Heart right ventricle (tissue), 16 donors: ENCODE measurements around the gene SNRPN. TPM values are rescaled to one million over a fixed set of nuclear protein-coding genes. Genes with fewer than 3 reads are reported as not detected.
"Not testable (repeated sequence)": the region's sequence is repeated elsewhere in the genome, so short reads cannot be mapped to it uniquely, and the experiment has no call there.

Experiments
- ATAC-seq, 8 donors: fragments of 200-7000 bp; cut with Tn5 transposase; one replicate each; pipeline ENCODE4 v1.9.1; 2020; ENCODE audit warnings: mild to moderate bottlenecking in 8 of 8, moderate library complexity in 8 of 8, moderate number of reproducible peaks in 1 of 8
- DNase-seq, 2 donors: peaks; one replicate each; pipeline ENCODE4 v3.0.0-alpha.2; 2020
- H3K27ac ChIP-seq, 10 donors: fragments of 200-600 bp; sonication (generic) in 2 of 10; one replicate each; pipeline versions ENCODE4 v1.5.0 to v1.8.0; 2020 to 2022; ENCODE audit warnings: mild to moderate bottlenecking in 3 of 10
- H3K27me3 ChIP-seq, 7 donors: fragments of 200-600 bp; one replicate each; pipeline ENCODE4 v1.8.0; 2021 to 2022; ENCODE audit warnings: mild to moderate bottlenecking in 2 of 7
- H3K36me3 ChIP-seq, 9 donors: fragments of 200-600 bp; sonication (generic) in 1 of 9; one replicate each; pipeline versions ENCODE4 v1.5.0 to v1.8.0; 2020 to 2022; ENCODE audit warnings: mild to moderate bottlenecking in 2 of 9
- H3K4me1 ChIP-seq, 9 donors: fragments of 200-600 bp; sonication (generic) in 1 of 9; one replicate each; pipeline versions ENCODE4 v1.5.0 to v1.8.0; 2020 to 2022; ENCODE audit warnings: mild to moderate bottlenecking in 4 of 9
- H3K4me3 ChIP-seq, 10 donors: fragments of 200-600 bp; sonication (generic) in 2 of 10; one replicate each; pipeline versions ENCODE4 v1.5.0 to v1.8.0; 2020 to 2022; ENCODE audit warnings: mild to moderate bottlenecking in 7 of 10, moderate library complexity in 2 of 10
- H3K9me3 ChIP-seq, 11 donors: fragments of 200-600 bp in 10 of 11; sonication (generic) in 2 of 11; one replicate each; pipeline versions ENCODE4 v1.5.0 to v1.8.0; 2013 to 2022; ENCODE audit warnings: mild to moderate bottlenecking in 2 of 11, control low read depth in 1 of 11, moderate library complexity in 1 of 11
- CTCF ChIP-seq, 9 donors: fragments of 200-600 bp; sonication (generic) in 2 of 9; IDR thresholded peaks; one replicate each; pipeline versions ENCODE4 v1.5.0 to v1.8.0; 2021 to 2022; ENCODE audit warnings: antibody characterized with exemption in 9 of 9, mild to moderate bottlenecking in 5 of 9, moderate library complexity in 1 of 9
- WGBS, 2 donors: extraction: QIAGEN DNeasy Blood & Tissue Kit; methylation state at CpG; one replicate each; pipeline ENCODE4 v1.1.7; 2013; ENCODE audit warnings: inconsistent platforms in 1 of 2; 5-methylcytosine and 5-hydroxymethylcytosine counted together
- intact Hi-C, 10 donors: fragments of 100-400 bp; cut with DNase I; formaldehyde crosslinking; loops; one replicate each; pipeline versions ENCODE4 v1.11.1 to v1.14.2; 2022
- polyA plus RNA-seq, 2 donors: library from polyadenylated mRNA; stranded (reverse); fragments of 200-250 nt; gene quantifications; one replicate each; pipeline ENCODE4 v1.2.3, GENCODE V29; 2013
- total RNA-seq, 10 donors: library from RNA; stranded (reverse); fragmentation: NEBNext Ultra II Directional in 3 of 10; extraction: Animal tissue kit (Norgen Biotek cat#: 25700) in 3 of 10; gene quantifications; one replicate each; pipeline versions ENCODE4 v1.2.1 to v1.2.4, GENCODE V29; 2021 to 2023
- donor health status: Arrhythmogenic right ventricular cardiomyopathy.
- donor health status: ischemic (EF 13 %, LVEDD 7.1; RV severe dilation, severe dysfunction).
- donor health status: healthy with polysubstance abuse.
- donor health status: DM: no; HTN: yes; CAD: no.
- donor health status: DM: no; HTN: no; CAD: no.
- donor health status: ischemic (EF 25% LVEDD 6.9; RV normal size, moderate dysfunction).
- donor health status: ischemic (EF 25% LVEDD 5.7; RV mildly dilated, moderate dysfunction).
- donor health status: healthy.
- donor health status: DM: yes; HTN: yes; CAD: no.
- donor health status: Ischemic cardiomyopathy.
- donor health status: ischemic (EF 35%, LVEDD 5.7; RV mildly dilated, moderate dysfunction).
- donor health status: nonischemic (EF 11% LVEDD 7.7; RV severe dilation, severe dysfunction).
- donor health status: DM: yes; HTN: yes; CAD: no.
- donor health status: PGD.
- donor health status: ischemic (EF 29% LVEDD 5.4; RV normal size, mild dysfunction).
- donor health status: nonischemic (EF 23%, LVEDD 6.1; RV moderate dilation, normal function).

The SNRPN gene
- total and polyA plus RNA-seq, 12 donors = 201 to 575 (median 409) TPM

- WGBS, 2 donors = 71 to 74% methylated on average over 3 of the region's 3 CpGs
- intact Hi-C loops = loop anchor here in 2 of 10 donors (10.0 kb wide), 2 partner anchors 56 to 124 kb away; no protein-coding TSS in a partner anchor
- peaks cover 0 to 100% (median 76%) of the 10 kb centered on the region in 9 donors for H3K36me3 ChIP-seq
- DNase-seq (no peak), ATAC-seq (no peak)
- H3K4me3 ChIP-seq = no peak overlapping the region
- H3K27ac ChIP-seq = no peak overlapping the region
- peaks cover 0 to 85% (median 3%) of the 10 kb centered on the region in 11 donors for H3K9me3 ChIP-seq
- no peak for TF ChIP-seq CTCF (IDR thresholded peaks at IDR 0.05)
- no peaks in the 10 kb centered on the region for H3K4me1 ChIP-seq
- H3K27me3 ChIP-seq = no peaks in the 10 kb centered on the region
Observed at GRCh38 chr15:24971052-24971451, 16.3 kb downstream of the SNRPN start.

GRCh38 chr15:24971772-24972171 is 17.0 kb downstream of the SNRPN start:
- no peak for ATAC-seq
- Histone ChIP-seq H3K27ac (no peak overlapping the region), H3K4me3 (no peak overlapping the region), H3K4me1 (no peaks in the 10 kb centered on the region), H3K36me3 (peaks cover under 1 to 100% (median 76%) of the 10 kb centered on the region in 9 donors), H3K9me3 (peaks cover 0 to 84% (median 3%) of the 10 kb centered on the region in 11 donors), H3K27me3 (no peaks in the 10 kb centered on the region)
- TF ChIP-seq CTCF (IDR thresholded peaks at IDR 0.05) = no peak
- WGBS, 2 donors = 91% methylated on average over 8 of the region's 8 CpGs
- no peak for DNase-seq
- intact Hi-C loops = loop anchor here in 2 of 10 donors (10.0 kb wide), 2 partner anchors 57 to 123 kb away; no protein-coding TSS in a partner anchor

- DNase-seq, H3K4me3 ChIP-seq, H3K4me1 ChIP-seq, H3K27me3 ChIP-seq, ATAC-seq, H3K27ac ChIP-seq: not testable (repeated sequence)
- 92 to 94% methylated on average over 5 of the region's 5 CpGs for WGBS, 2 donors
- Histone ChIP-seq H3K36me3 (peaks cover 5 to 100% (median 82%) of the 10 kb centered on the region in 9 donors), H3K9me3 (peaks cover 0 to 85% (median 3%) of the 10 kb centered on the region in 11 donors)
- intact Hi-C loops = loop anchor here in 2 of 10 donors (10.0 kb wide), 2 partner anchors 58 to 122 kb away; no protein-coding TSS in a partner anchor
Observed at GRCh38 chr15:24972707-24973106, 17.9 kb downstream of the SNRPN start.

- H3K4me1 ChIP-seq = no peaks in the 10 kb centered on the region
- peak in 1 of 9 donors; percentile 18 for TF ChIP-seq CTCF (IDR thresholded peaks at IDR 0.05)
- DNase-seq (no peak), ATAC-seq (no peak)
- H3K9me3 ChIP-seq = peaks cover 0 to 94% (median 3%) of the 10 kb centered on the region in 11 donors
- H3K27ac ChIP-seq = no peak overlapping the region
- H3K36me3 ChIP-seq = peaks cover 1 to 100% (median 92%) of the 10 kb centered on the region in 9 donors
- 75 to 79% methylated on average over 3 of the region's 3 CpGs for WGBS, 2 donors
- intact Hi-C loops = loop anchor here in 2 of 10 donors (10.0 kb wide), 2 partner anchors 62 to 118 kb away; no protein-coding TSS in a partner anchor
- no peak overlapping the region for H3K4me3 ChIP-seq
- no peaks in the 10 kb centered on the region for H3K27me3 ChIP-seq
Observed at GRCh38 chr15:24976932-24977331, 22.1 kb downstream of the SNRPN start.

GRCh38 chr15:24977686-24978085 is 22.9 kb downstream of the SNRPN start:
- intact Hi-C loops = loop anchor here in 2 of 10 donors (10.0 kb wide), 2 partner anchors 63 to 117 kb away; no protein-coding TSS in a partner anchor
- no peak overlapping the region for H3K4me3 ChIP-seq
- H3K36me3 ChIP-seq = peaks cover 0 to 100% (median 94%) of the 10 kb centered on the region in 9 donors
- no peaks in the 10 kb centered on the region for H3K27me3 ChIP-seq
- no peak for ATAC-seq
- H3K4me1 ChIP-seq = no peaks in the 10 kb centered on the region
- TF ChIP-seq CTCF (IDR thresholded peaks at IDR 0.05) = no peak
- H3K27ac ChIP-seq = no peak overlapping the region
- no peak for DNase-seq
- peaks cover 0 to 99% (median 1%) of the 10 kb centered on the region in 11 donors for H3K9me3 ChIP-seq
- WGBS, 2 donors = 88 to 91% methylated on average over 9 of the region's 9 CpGs
